Measurements from ENCODE around the gene ITGA1. TPM values are rescaled to one million over a fixed set of nuclear protein-coding genes. Genes with fewer than 3 reads are reported as not detected.
A peak's percentile ranks its signal among the peaks of the same experiment; 100 is the strongest.

Gene ITGA1
- total and polyA plus RNA-seq, 2 of the 13 experiments (the other 11 are each of a cell fraction or from before 2014, with no cell fraction given), result 23.1 to 28.6 TPM

- TF ChIP-seq RBM39 (IDR thresholded peaks at IDR 0.05; ENCODE audit: low read depth, low read length, poor library complexity, severe bottlenecking) (no peak), TFAP4 (IDR thresholded peaks at IDR 0.05; ENCODE audit: borderline replicate concordance, low read depth) (peak; percentile 47; the same call in 1 of the 2 replicates), FOXP1 (IDR thresholded peaks at IDR 0.05) (no peak), FOXP1 (CRISPR knock-in tag; IDR thresholded peaks at IDR 0.05) (no peak), BRF2 (CRISPR knock-in tag; IDR thresholded peaks at IDR 0.05) (no peak), IRX3 (CRISPR knock-in tag; IDR thresholded peaks at IDR 0.05; ENCODE audit: borderline replicate concordance, low read depth) (peak; percentile 63; the same call in 1 of the 2 replicates), GABPB1 (CRISPR knock-in tag; IDR thresholded peaks at IDR 0.05) (peak; percentile 69), TERF1 (CRISPR knock-in tag; IDR thresholded peaks at IDR 0.05) (no peak), SCMH1 (CRISPR knock-in tag; IDR thresholded peaks at IDR 0.05; ENCODE audit: borderline replicate concordance) (no peak), ZNF580 (CRISPR knock-in tag; IDR thresholded peaks at IDR 0.05; ENCODE audit: borderline replicate concordance, low read depth) (no peak), TBL1XR1 (IDR thresholded peaks at IDR 0.05; ENCODE audit: borderline replicate concordance, low read length, partially characterized antibody) (no peak), ZNF737 (CRISPR knock-in tag; IDR thresholded peaks at IDR 0.05; ENCODE audit: borderline replicate concordance) (no peak), ZFAT (CRISPR knock-in tag; conservative IDR thresholded peaks at IDR 0.05) (no peak)
- TF ChIP-seq, protein P1, sequence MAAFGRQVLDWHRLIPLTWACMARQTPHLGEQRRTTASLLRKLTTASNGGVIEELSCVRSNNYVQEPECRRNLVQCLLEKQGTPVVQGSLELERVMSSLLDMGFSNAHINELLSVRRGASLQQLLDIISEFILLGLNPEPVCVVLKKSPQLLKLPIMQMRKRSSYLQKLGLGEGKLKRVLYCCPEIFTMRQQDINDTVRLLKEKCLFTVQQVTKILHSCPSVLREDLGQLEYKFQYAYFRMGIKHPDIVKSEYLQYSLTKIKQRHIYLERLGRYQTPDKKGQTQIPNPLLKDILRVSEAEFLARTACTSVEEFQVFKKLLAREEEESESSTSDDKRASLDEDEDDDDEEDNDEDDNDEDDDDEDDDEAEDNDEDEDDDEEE (CRISPR knock-in tag; IDR thresholded peaks at IDR 0.05), result peak; percentile 87; the same call in 1 of the 2 replicates
- TF ChIP-seq, protein P2, sequence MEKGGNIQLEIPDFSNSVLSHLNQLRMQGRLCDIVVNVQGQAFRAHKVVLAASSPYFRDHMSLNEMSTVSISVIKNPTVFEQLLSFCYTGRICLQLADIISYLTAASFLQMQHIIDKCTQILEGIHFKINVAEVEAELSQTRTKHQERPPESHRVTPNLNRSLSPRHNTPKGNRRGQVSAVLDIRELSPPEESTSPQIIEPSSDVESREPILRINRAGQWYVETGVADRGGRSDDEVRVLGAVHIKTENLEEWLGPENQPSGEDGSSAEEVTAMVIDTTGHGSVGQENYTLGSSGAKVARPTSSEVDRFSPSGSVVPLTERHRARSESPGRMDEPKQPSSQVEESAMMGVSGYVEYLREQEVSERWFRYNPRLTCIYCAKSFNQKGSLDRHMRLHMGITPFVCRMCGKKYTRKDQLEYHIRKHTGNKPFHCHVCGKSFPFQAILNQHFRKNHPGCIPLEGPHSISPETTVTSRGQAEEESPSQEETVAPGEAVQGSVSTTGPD (CRISPR knock-in tag; IDR thresholded peaks at IDR 0.05), result no peak
These were observed 201.5 kb downstream of the ITGA1 start, which contains the start of gene ITGA2 (continued) for GRCh38 chr5:52989025-52989780.

All from HepG2 (cell line).